Activated CD4-positive, alpha-beta T cell treated with anti-CD3 and anti-CD28 coated beads, Interleukin-2, Interleukin-4, amounts not matched to agents 100 ng/mL and 50 ng/mL, durations not matched to agents 16 hours and 8 hours (primary cell): ENCODE results near the gene MBNL2.
"Not testable (repeated sequence)": the region's sequence is repeated elsewhere in the genome, so short reads cannot be mapped to it uniquely, and the experiment has no call there.

Source experiments
- DNase-seq: peaks from one replicate; pipeline ENCODE4 v3.0.0-alpha.2; 2020; ENCODE audit warnings: low spot score

Gene MBNL2

DNA sequence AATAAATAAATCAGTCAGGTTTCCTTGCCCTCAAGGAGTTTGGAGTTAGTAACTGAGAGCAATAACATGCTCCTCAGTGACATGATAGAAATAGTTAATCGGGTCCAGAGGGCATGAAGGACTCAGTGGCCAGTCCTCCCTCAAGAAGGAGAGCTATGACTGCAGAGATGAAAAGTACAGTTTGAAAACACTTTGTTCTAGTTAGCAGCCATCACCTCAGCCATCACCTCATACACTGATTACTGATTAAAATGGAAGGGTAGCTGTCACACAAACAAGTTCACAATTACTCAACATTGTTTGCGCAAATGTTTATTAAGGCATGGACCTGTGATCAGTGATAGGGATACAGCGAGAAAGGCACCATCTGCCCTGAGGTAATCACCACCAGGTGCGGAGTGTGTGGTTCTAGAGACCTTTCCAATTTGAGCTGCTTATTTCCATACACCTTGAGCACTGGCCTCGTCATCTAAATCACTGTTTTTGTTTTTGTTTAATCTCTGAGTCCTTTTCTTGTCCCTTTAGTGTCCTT, 126.5 kb downstream of the MBNL2 start:
- no peak for DNase-seq

DNA sequence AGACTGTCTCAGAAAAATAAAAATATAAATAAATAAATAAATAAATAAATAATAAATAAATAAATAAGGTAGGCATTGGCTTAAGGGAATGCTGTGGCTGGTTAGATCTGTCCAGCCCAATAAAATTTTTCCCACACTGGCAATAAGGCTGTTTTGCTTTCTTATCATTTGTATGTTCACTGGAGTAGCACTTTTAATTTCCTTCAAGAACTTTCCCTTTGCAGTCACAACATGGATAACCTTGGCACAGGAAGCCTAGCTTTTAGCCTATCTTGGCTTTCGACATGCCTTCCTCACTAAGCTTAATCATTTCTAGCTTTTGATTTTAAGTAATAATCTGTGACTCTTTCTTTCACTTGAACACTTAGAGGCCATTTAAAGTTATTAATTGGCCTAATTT, 129.9 kb downstream of the MBNL2 start:
- not testable (repeated sequence) for DNase-seq

DNA sequence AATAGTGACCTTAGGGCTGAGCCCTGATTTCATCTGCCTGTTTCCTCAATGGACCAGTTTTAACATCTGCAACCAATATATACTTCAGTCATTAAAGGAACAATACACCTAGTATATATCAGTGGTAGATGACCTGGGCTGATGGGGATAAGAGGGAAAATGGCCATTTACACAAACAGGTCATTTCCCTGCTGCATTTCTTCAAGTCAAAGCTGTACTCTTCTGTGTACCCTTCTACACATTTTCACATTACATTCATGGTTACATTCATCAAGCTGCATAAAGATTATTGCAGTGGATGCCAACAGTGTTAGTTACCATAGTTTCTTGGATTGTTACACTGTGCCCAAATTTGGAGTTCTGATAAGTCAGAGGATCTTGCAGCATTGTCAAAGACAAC, 130.7 kb downstream of the MBNL2 start:
- DNase-seq = no peak

DNA sequence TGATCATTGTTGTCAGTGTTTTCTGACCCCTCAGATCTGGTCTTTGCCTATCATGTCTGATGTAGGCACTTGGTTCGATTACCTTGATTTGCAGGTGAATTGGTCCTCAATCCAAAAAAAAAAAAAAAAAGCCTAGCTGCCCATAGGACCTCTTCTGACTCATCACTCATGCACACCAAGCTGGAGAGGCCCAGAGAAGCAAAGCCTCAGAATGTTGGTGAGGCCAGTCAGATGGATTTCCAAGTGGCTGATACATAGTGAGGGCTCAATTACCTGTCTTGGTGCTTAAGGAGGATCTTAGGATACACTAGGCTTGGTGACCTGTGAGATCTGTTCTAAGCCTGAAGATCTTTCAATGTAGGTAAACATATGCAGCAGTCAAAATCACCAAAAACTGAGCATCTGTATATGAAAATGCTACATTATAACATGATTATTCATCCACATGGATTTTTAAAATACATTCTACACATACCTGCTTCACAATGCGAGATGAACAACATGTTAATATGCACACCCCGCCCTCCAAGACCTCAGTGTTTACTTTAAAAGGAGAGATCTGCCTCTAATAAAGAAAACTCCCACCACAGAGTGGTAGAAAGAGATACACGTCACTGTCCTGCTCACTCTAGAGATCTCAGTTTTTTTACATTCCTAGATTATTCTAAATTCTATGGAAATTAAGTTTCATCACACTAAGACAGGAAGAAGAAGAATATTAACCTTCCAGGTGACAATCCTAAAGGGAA, 132.0 kb downstream of the MBNL2 start:
- no peak for DNase-seq

DNA sequence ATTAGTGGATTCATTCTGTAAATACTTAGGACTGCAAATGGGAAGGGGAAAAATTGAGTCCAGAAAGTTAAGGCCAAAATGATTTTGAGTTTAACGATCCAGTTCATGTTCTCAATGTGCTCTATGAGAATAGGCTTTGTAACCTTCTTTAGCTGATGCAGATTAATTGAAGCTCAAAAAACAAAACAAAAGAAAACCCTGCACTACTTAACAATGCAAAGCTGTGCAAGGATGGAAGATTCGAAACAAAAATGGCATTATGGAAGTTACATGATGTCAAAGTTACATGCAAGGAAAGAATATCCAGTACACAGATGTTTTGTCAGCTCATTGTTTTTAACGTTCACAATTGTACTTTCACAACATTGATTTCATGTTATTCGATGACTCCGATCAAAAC, 132.7 kb downstream of the MBNL2 start:
- DNase-seq = no peak

DNA sequence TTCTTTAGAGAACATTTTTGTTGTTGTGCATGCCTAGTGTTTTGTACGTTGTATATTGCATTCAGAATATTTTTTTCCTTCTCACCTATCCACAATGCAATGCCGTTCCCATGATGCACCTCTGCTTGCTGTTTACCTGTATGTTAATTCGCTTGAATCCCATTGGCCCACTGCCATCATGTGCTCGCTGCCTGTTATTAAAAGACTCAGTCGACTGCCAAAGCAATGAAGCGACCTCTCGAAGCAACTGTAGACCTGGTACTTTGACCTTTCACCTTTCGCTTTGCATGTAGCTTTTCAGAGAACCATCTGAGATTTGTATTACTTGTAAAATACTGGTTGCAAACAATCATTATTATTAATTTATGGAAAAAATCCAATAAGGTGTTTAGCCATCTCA, 134.5 kb downstream of the MBNL2 start:
- DNase-seq = no peak

DNA sequence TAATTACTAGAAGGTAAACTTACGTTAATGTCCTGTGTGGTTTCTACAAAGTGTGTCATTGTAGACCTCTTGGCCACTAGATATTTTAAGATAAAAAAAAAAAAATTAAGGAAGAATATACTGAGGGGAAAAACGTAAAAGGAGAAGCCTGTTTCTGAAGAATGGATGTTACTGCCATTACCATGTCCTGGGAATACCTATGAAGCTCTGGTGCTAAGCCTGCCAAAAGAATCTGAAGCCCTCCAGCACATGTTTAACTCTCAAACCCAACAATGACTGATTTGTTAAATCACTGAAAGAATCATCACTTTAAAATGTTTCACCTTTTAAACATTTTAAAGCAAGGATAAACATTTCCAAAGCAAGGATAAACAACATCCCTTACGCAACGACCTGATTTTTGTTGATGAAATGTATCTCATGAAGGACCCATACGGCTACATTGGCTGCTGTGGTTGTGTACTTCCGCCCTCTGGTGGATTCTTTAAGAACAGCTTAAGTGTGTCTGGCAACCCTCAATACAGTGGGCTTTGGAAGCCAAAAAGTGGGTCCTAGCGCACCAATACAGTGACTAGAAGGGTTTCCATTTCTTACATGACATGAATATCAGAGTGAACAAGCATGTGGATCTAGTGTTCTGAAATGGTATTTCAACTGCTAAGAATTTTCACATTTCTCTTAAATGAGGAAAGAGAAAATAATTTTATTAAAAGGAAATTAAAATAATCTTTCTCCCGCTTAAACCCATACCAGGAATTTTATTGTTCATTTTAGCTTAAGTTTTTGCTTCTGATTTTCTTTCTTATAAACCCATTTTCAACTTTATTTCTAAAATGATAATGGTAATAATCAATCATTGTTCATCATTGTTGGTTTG, 137.3 kb downstream of the MBNL2 start:
- peak; percentile 68 for DNase-seq

DNA sequence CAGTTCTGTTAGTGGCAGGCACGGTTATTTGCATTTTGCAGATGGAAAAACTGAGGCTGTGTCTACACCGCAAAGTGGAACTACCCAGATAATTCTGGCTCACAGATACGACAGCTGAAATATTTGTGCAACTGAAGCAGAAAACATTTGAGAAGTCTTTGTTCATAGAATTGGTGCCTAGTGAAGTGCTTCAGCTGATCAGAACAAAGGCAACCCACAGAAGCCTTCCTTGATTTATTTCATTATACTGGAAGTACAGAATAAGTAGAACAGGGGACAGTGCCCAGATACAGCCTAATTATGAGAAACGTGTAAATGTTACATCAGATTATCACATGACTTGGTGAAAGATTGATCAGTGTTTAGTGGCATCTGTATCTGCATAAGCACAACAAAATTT, 138.5 kb downstream of the MBNL2 start:
- DNase-seq = no peak

DNA sequence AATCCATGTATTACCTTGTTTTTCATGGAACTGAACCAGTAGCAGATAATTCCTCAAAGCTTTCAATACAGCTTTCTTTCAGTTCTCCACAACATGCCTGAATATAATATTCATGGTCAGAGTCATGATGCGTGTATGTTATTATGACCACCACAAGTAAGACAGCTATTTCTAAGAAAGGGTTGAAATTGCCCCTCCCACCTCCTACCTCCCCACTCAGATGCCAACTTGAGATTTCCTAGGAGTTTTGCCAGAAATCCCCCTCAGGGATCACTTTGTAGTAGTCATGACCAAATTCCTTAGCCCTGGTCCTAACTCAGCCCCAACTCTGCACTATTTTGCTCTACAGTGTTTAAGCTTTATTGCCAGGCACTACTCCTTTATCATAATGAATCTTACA, 141.9 kb downstream of the MBNL2 start:
- no peak for DNase-seq

DNA sequence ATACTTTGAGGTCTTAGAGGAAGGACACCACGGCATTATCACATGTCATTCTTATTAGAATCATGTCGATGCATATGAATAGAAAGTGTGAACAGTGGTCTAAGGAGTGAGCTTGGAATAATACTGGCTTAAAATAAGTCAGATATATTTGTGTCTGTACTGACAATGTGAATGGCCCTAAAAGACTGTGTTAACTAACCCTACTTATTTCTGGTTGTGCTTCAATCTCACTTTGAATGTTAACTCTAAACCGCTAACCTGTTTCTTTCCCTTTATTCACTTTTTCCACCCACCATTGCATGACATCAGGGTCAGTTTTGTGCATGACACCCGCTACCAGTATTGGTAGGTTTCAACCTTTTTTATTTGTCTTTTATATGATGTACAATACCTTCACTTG, 142.7 kb downstream of the MBNL2 start:
- DNase-seq = no peak

DNA sequence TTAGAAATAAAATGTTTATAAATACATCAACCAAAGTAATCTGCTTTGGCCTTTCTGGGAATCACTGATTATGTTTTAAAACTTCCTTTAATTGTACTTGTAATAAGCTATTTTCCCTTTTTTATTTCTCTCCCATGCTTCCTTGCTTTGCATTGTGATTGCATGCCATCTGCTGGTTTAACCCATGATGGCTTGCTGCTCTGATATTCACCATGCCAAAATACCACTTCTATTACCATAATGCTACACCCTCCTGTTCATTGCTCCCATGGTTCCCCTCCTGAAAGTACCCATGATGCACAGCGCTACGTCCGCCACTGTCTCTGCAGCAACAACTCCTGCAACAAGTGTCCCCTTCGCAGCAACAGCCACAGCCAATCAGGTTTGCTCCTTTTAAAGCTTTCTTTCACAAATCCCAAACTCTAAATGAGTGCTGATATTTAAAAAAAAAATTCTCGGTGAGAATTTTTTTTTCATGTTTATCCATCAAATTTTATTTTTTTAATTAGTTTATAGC, 144.1 kb downstream of the MBNL2 start:
- DNase-seq = no peak

DNA sequence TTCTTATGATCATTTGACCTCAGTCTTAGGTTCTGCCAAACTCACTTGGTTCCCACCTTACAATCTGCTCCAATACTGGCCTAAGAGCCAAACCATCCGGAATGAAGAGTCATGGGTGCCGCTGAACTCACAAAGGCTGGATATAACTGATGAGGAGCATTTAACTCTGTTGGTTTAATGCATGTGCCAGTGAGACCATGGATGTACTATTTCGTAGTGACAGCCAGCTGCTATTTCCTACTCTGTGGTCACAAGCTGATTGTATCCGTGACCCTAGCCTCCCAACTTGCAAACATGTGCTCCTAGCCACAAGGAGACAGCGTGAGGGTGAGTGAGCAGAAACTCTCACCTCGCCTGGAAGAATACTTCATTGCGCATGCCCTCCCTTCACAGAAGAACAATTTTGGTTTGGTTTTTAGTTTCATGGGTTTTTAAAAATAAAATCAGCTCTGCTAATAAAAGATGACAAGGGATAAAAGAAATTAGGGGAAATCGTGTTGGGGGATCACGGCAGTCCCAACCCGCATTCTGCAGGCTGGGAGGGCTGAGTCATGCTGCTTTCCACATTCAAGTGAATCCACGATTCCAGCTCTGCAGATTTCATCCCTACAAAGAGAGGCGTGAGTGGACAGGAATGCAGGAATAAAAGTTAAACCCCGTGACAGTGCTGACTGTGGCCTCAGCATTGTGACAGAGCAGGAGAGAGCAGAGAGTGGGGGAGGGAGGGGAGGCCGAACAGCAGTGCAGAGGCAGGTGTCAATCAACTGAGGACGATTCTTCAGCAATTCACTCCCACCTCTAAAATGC, 145.1 kb downstream of the MBNL2 start:
- DNase-seq = no peak

DNA sequence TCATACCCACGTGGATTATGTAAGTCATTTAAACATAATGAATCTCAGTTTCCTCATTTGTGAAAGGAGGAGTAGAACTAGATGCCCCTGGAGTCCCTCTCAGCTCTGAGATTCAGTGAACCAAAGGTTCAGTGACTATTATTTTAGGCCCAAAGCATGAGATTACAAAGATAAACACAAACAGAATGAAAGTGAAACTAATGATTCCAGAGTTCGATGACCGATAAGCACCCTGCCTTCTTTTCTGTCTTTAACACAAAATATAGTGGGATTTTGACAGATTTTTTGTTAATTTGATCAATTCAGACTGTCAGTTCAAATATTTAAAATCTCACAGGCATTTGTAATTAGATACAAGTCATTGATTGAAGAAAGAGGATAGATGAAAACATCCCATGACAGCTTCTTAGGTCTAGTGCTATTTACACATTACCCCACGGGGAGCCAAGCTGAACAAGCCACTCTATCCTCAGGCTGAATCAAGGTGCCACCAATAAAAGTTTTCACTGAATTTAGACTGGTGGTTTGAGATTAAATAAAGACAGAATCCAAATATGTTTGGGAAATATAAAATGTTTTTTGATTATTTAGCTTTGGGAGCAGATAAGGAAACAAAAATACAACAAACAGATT, 147.2 kb downstream of the MBNL2 start:
- no peak for DNase-seq

DNA sequence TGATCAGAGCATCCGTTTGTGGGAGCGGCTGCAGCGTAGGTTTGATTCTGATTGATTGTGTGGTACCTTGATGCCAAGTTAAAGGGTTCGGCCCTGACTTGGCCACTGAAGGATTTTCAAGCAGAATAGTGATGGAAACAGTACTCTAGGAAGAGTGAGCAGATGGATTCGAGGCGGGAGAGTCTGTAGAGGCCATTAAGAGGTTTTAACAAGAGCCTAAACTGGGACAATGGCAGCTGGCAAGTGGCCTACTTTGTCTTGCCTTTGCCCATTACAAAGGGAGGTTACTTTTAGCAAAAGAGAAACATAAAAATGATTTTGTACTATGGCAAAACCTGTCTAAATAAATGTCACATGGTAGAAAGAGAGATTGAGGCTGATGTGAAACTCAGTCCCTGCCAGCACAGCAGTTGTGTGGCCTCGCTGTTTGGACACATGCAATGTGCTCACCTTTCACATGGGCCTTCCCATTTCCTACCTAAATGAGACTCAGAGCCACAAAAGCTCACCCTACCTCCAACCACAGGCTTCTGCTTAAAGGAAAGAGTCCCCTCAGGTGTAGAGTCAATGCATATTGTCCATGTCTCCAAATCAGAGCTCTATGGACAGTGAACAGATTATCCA, 149.5 kb downstream of the MBNL2 start:
- no peak for DNase-seq

DNA sequence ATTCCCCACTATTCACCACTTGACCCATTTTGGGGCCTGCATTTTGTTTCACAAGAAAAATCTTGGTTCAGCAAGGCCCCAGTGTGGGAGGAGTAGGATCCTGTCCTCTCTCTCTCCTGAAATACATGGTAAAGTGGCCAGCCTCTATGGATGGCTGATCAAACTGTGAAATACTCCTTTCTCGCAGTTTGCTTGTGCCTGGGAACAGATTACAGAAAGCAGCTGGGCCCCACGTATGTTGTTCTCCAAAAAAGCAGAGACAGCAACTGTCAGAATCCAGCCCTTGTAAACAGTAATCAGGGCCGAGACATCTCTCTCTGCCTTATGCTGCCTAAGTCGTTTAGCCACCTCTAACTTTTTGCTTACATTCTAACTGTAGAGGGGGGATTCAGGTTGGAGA, 150.8 kb downstream of the MBNL2 start:
- no peak for DNase-seq

DNA sequence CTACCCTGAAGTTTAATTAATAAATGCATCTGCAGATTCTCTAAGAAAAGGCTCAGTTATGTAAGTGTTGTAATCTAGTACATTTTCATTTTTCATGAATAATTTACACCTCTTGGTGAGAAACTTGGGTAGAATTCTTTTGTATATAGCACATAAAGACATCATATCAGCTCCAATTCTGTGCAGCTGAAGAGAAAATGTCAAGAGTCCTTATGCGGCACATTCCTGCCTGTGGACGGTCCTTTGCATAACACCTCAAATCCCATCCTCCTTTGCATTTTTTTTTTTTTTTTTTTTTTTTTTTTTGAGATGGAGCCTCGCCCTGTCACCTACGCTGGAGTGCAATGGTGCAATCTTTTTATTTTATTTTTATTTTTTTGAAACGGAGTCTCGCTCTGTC, 151.7 kb downstream of the MBNL2 start:
- DNase-seq = no peak

DNA sequence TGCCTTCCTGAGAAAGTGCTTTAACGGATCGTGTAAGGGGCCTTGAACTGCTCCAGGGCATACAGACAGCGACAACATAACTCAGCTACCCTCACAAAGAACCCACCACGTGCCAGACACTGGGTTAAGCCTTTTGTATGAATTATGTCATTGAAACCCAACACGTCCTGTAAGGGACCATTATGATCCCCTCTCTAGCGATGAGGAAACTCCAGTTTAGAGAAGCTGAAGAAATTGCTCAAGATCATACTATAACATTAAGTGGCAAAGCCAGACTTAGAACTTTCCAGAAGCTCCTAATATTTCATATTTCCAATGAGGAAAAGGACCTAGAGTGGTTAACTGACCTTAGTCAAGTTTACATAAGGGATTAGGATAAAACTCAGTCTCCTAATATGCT, 154.8 kb downstream of the MBNL2 start:
- no peak for DNase-seq

DNA sequence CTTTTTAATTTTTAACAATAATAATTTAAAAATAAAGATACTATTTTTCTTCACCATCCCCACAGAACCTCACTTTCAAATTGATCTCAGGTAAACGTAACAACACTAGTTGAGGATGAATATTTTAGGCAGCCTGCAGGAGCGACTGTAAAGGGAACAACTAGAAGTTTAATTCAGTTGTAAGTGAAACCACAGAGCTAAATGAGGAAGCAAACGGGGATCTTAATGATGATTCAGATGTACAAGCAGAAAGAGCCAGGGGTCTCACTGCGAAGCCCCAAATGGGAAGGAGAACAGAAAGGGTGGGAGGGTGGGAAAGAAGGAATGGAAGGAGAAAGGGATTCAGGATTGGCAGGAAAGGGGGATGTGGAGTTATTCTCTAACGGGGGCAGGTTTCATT, 157.3 kb downstream of the MBNL2 start:
- no peak for DNase-seq

DNA sequence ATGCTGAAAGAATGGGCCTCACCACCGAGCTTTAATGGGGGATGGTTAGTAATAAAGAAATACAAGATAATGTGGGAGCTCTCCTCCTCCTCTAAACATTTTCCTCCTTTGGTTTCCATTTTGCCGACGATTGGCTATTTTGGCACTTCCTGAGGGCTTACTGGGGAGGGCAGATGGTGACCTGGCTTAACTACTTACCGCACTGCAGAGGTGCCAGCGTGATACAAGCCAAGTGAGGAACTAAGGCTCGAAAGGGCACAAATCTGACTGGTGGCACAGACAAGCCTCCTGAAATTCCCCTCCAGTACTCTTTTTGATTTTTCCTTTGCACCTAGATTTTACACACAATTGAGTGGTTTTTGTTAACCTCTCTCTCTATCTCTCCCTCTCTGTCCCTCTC, 158.6 kb downstream of the MBNL2 start:
- DNase-seq = no peak

DNA sequence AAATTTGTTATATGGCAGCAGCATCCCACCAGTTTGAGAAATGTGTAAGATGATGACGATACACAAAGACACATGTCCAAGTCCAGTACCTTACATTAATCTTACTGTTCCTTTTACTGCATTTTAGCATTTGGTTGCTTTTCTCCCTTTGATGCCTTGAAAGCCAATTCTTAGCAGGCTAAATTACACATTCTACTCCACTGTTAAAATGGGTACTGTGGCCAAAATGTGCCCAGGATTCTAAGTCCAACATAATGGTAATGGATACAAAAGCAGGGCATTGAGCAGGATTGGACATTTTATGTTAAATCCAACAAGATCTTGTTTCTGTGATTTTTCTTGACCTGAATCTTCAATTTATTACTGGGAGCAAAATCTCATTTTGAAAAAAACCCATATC, 159.1 kb downstream of the MBNL2 start:
- DNase-seq = no peak

DNA sequence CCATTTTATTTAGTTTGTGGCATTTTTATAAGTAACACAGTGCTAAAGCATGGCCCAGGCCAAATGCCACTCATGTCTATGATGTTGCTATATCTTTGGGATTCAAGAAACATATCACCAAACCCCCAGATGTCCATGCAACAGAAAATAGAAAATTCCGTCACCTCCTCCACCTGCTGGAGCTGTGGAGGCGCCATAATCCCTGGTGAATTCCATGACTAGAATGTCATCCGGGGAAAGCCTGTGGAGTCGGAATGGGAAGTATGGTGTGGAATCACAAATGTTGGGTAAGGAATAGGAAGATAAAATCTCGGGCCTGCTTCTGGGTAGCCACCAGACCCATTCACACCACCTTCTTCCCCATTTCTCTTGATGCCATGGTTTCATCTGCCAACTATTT, 160.1 kb downstream of the MBNL2 start:
- no peak for DNase-seq
